Measurements from ENCODE around the gene AGAP3.

The AGAP3 gene

DNA sequence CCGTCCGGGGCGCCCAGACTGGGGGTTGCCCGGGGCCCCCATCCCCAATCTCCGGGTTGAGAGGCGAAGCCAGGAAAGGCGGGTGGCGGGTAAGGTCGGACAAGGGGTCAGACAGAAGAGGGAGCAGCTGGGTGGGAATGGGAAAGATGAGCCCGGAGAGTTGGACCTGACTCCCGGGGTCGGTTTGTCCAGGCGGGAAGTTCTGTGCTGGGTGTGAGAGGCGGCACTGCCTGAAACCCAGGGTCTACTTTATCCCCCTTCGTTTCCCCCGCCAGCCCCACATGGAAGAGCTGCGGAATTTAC is 26.2 kb upstream of the AGAP3 start:
- H3K9me3 ChIP-seq, result no peaks in the 10 kb centered on the region
- no peaks in the 10 kb centered on the region for H3K27me3 ChIP-seq
- TF ChIP-seq, protein P1, sequence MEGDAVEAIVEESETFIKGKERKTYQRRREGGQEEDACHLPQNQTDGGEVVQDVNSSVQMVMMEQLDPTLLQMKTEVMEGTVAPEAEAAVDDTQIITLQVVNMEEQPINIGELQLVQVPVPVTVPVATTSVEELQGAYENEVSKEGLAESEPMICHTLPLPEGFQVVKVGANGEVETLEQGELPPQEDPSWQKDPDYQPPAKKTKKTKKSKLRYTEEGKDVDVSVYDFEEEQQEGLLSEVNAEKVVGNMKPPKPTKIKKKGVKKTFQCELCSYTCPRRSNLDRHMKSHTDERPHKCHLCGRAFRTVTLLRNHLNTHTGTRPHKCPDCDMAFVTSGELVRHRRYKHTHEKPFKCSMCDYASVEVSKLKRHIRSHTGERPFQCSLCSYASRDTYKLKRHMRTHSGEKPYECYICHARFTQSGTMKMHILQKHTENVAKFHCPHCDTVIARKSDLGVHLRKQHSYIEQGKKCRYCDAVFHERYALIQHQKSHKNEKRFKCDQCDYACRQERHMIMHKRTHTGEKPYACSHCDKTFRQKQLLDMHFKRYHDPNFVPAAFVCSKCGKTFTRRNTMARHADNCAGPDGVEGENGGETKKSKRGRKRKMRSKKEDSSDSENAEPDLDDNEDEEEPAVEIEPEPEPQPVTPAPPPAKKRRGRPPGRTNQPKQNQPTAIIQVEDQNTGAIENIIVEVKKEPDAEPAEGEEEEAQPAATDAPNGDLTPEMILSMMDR (IDR thresholded peaks at IDR 0.05), result no peak
- H3K36me3 ChIP-seq, result peaks cover 13% of the 10 kb centered on the region
- H3K4me3 ChIP-seq (ENCODE audit: low read depth in 1 of 2, low read length in 1 of 2), result peak overlapping the region; percentile 69 to 88
- peaks cover 32 to 37% of the 10 kb centered on the region in 2 experiments for H3K4me1 ChIP-seq (ENCODE audit: control insufficient read depth in 1 of 2, insufficient read depth in 1 of 2, low read depth in 1 of 2, low read length in 1 of 2)
- peak overlapping the region; percentile 82 for H3K27ac ChIP-seq

DNA sequence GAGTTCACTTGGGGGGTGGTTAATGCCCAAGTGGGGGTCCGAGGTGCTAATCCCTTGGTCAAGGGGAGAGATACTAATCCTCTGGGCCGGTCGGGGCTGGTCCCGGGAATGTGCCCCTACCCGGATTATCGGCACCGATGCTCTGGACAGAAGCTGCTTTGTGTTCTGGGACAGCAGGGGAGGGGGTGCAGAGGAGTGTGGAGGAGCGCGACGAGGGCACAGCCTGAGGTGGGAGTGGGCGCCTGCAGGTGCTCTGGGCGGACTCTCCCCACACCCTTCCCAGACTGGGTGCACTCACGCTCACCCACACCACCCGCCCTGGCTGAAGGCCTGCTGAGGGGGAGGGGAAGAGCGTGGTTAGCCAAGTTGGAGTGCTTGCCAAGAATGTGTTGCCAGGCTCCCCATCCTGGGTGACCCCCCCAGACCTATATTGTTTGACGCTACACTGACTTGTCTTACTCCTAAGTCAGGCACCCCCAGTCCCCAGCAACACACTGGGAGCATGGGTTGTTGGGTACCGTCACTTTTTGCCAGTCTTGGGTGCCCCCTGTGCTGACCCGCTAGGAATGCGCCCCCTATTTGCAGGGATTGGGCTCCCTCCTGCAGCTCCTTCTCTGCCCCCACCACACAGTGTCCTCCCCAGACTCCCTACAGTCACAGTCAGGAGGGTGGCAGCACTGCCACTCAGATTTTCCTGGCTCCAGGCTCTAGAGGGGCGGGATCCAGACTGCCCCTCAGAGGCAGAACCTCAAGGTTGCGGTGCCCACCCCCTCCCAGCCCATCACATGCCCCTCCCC is 25.7 kb upstream of the AGAP3 start:
- H3K4me3 ChIP-seq (ENCODE audit: low read depth in 1 of 2, low read length in 1 of 2), result peak overlapping the region; percentile 69 to 88
- peaks cover 18% of the 10 kb centered on the region for H3K36me3 ChIP-seq
- TF ChIP-seq, protein P1 (IDR thresholded peaks at IDR 0.05), result no peak
- H3K4me1 ChIP-seq (ENCODE audit: control insufficient read depth in 1 of 2, insufficient read depth in 1 of 2, low read depth in 1 of 2, low read length in 1 of 2), result peaks cover 32 to 37% of the 10 kb centered on the region in 2 experiments
- no peak overlapping the region for H3K27ac ChIP-seq
- H3K27me3 ChIP-seq, result no peaks in the 10 kb centered on the region
- no peaks in the 10 kb centered on the region for H3K9me3 ChIP-seq

DNA sequence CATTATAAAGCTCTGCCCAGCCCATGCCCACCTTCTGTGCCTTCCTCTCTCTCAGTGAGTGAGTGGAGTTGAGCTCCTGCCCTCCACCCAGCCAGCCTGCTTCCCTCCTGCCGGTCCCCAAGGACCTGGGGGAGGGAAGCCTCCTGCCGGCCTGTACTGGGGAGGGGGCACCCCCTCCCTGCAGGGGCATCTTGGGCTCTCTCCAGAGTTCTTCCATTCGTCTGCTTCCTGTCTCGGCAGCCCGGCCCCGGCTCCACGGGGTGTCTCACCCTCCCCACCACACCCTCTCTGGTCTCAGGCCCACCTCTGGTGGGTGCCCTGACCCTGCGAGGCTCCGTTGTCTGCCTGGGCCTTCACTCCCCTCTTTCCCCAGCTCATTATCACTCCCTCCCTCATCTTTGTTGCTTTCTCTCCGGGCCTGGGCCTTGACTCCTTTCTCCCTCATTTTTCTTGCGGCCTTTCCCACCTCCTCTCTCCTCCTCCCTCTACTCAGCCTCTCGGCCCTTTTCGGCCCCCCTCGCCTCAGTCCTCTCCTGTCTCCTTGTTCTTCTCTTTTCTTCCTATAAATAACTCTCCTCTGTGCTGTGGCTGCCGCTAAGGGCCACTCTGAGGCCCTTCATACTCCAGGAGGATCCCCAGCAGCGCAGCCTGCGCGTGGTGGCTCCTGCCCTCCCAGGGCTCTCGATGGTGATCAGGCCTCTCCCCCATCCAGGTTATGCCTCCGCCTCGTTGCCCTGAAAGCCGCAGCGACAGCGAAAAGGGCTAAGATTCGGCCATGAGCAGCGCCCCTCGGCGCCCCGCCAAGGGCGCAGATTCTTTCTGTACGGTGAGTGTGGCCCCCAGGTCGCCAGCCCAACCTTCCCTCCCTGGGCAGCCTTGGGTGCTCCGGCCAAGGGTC is 24.8 kb upstream of the AGAP3 start:
- no peak overlapping the region for H3K4me3 ChIP-seq (ENCODE audit: low read depth in 1 of 2, low read length in 1 of 2)
- no peaks in the 10 kb centered on the region for H3K27me3 ChIP-seq
- no peak overlapping the region for H3K27ac ChIP-seq
- H3K9me3 ChIP-seq, result no peaks in the 10 kb centered on the region
- peaks cover 27% of the 10 kb centered on the region for H3K36me3 ChIP-seq
- TF ChIP-seq, protein P1 (IDR thresholded peaks at IDR 0.05), result no peak
- peaks cover 32 to 37% of the 10 kb centered on the region in 2 experiments for H3K4me1 ChIP-seq (ENCODE audit: control insufficient read depth in 1 of 2, insufficient read depth in 1 of 2, low read depth in 1 of 2, low read length in 1 of 2)

DNA sequence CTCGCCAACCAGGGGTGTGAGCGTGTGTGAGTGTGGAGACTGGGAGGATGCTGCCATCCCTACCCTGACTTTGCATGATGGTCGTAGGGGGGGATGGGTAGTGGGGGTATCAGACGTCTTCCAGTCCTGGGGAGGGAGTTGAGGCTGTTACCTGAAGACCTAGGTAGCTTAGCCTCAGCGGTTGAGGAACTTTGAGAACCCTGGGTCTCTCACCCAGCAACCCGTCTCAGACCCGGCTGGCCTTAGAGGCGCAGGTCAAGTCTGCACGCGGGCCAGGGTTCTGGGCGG is 24.2 kb upstream of the AGAP3 start:
- Histone ChIP-seq H3K4me3 (ENCODE audit: low read depth in 1 of 2, low read length in 1 of 2) (no peak overlapping the region), H3K27ac (no peak overlapping the region), H3K36me3 (peaks cover 33% of the 10 kb centered on the region), H3K4me1 (ENCODE audit: control insufficient read depth in 1 of 2, insufficient read depth in 1 of 2, low read depth in 1 of 2, low read length in 1 of 2) (peaks cover 29 to 33% of the 10 kb centered on the region in 2 experiments), H3K27me3 (no peaks in the 10 kb centered on the region), H3K9me3 (no peaks in the 10 kb centered on the region)
- TF ChIP-seq, protein P1 (IDR thresholded peaks at IDR 0.05), result no peak

DNA sequence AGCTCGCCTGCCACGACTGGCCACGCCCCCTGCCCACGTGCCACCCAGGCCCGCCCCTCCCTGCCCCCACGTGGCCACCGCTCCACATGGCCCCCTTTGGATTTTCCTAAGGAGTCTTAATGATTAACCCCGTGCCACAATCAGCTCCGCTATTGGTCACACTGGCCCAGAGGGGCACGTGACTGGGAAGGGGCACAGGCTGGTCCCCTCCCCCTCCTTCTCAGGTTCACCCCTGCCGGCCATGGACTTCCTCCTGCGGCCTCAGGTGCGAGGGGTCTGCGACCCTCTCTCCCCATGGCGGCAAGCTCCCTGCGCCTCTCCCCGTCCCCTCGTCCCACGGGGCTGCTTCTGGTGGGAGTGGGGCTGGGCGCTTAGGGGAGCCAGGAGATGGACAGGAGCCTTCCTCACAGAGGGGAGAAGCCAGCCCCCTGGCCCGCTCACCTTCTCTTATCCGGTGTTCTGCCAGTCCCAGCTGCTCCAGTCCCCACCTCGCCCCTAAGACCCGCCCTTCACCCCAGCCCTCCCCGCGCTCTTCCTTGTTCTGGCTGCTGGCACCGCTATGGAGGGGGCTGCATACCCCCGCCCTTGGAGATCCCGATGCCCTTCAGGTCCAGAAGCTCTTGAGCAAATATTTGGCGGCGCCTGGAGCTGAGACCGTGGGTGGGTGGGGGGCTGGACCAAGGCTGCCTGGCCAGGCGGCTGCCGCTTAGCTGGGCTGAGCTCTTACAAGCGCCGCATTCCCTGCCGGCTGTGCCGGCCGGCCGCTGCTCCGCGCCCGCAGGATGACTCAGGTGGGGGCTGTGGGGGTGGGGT is 23.7 kb upstream of the AGAP3 start:
- peaks cover 38% of the 10 kb centered on the region for H3K36me3 ChIP-seq
- no peak overlapping the region for H3K4me3 ChIP-seq (ENCODE audit: low read depth in 1 of 2, low read length in 1 of 2)

More for the DNA sequence above, 23.7 kb upstream of the AGAP3 start:
- H3K4me1 ChIP-seq (ENCODE audit: control insufficient read depth in 1 of 2, insufficient read depth in 1 of 2, low read depth in 1 of 2, low read length in 1 of 2), result peaks cover 24 to 27% of the 10 kb centered on the region in 2 experiments
- H3K27ac ChIP-seq, result no peak overlapping the region
- TF ChIP-seq, protein P1 (IDR thresholded peaks at IDR 0.05), result no peak
- H3K9me3 ChIP-seq, result no peaks in the 10 kb centered on the region
- no peaks in the 10 kb centered on the region for H3K27me3 ChIP-seq

Data from neutrophil (primary cell).